Mesodermal cell (in vitro differentiated cells): Measurements from ENCODE around the gene CTDSPL.

Experiments
- H3K27ac ChIP-seq: 2 replicates; pipeline ENCODE4 v1.7.0; 2013; ENCODE audit warnings: mild to moderate bottlenecking, low read depth, low read length, moderate library complexity; ENCODE audit not compliant: severe bottlenecking
- H3K36me3 ChIP-seq: 2 replicates; pipeline ENCODE4 v1.7.1; 2013; ENCODE audit warnings: mild to moderate bottlenecking, low read length, moderate library complexity; ENCODE audit not compliant: control insufficient read depth, insufficient read depth
- H3K4me1 ChIP-seq: one replicate; pipeline ENCODE4 v1.7.1; 2013; ENCODE audit warnings: mild to moderate bottlenecking, low read length; ENCODE audit not compliant: insufficient read depth, control insufficient read depth, poor library complexity, severe bottlenecking
- H3K4me3 ChIP-seq: 2 replicates; pipeline ENCODE4 v1.7.0; 2013; ENCODE audit warnings: low read length, control low read depth, mild to moderate bottlenecking; ENCODE audit not compliant: insufficient read depth, poor library complexity, severe bottlenecking; ENCODE audit errors: extremely low read depth
- H3K9me3 ChIP-seq: 2 replicates; pipeline ENCODE4 v1.7.1; 2013; ENCODE audit warnings: mild to moderate bottlenecking, low read length, moderate library complexity; ENCODE audit not compliant: control insufficient read depth
- WGBS, 2 experiments: methylation state at CpG; one replicate each; pipeline ENCODE4 v1.1.5; 2013; ENCODE audit warnings: missing lambda C conversion rate in 2 of 2; ENCODE audit not compliant: insufficient coverage in 2 of 2; 5-methylcytosine and 5-hydroxymethylcytosine counted together

CTDSPL gene

DNA sequence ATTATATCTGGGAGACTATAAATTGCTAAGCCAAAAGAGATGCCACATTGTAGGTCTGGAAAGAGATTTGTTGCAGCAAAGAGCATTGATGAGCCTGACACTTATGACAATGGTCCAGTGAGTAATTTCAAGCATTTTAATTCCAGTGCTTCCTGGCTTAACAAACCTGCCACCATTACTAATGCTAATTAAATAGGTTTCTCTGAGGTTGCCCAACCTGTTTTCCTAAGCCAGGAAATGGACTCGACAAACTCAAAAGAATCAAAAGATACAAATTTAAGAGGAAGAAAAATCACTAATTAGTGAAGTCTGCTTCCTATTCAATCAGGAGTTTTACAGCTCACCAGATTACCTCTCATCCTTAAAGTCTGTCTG is 36.7 kb upstream of the CTDSPL start:
- WGBS, 2 experiments, result 83% methylated on average over 1 of the region's 1 CpG; no CpG with 5 or more reads in 1 of the 2 experiments
- H3K4me3 ChIP-seq, result no peak overlapping the region
- H3K27ac ChIP-seq, result no peak overlapping the region
- peaks cover 5% of the 10 kb centered on the region for H3K36me3 ChIP-seq
- no peaks in the 10 kb centered on the region for H3K9me3 ChIP-seq
- peaks cover 6% of the 10 kb centered on the region for H3K4me1 ChIP-seq

DNA sequence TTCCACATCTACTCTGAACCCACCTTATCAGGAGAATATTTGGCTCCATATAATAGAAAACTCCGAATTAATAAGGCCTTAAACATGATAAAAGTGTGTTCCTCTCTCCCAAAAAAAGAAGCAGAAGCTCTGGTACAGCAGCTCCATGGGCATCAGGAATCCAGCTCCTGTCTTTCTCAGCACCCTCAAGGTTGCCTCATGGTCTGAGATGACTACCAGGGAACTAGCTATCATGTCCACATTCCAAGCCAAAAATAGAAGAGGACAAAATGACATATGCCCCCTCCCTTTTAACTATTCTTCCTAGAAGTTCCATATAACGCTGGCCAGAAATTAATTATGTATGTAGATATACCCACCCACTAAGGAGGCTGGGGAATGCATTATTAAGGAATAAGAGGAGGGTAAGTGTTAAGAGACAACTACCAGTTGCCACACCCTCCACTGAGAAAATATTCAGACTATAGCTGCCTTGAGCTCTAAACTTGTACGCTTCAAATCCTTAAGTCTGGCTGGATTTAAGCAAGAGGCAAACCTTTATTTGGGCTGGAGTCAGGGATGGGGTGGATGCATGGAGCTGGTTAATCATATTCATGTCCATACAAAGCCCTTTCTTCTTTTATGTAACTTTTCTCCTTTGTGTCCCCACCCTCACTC is 35.8 kb upstream of the CTDSPL start:
- peaks cover 6% of the 10 kb centered on the region for H3K4me1 ChIP-seq
- H3K27ac ChIP-seq, result no peak overlapping the region
- H3K36me3 ChIP-seq, result peaks cover 5% of the 10 kb centered on the region
- no peak overlapping the region for H3K4me3 ChIP-seq
- H3K9me3 ChIP-seq, result no peaks in the 10 kb centered on the region
- no CpG with 5 or more reads among the region's 3 CpGs for WGBS, 2 experiments

DNA sequence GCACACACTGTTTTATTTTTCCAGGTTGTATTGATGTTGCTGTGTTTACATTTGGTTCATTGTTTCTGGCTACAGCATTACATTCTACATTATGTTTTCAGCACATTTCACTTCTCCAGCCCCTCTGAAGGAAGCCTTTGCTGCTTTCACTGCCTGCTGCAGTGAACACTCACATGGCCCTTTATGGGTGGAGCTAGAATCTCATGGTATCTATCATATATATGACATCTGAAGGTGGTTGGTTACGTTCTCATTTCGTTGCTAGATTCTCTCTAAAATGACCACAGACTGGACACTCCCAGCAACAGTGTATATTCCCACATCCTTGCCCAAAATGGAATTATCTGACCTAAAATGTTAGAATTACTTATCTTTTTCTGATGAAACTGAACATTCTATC is 35.2 kb upstream of the CTDSPL start:
- H3K27ac ChIP-seq, result no peak overlapping the region
- H3K9me3 ChIP-seq, result no peaks in the 10 kb centered on the region
- peaks cover 6% of the 10 kb centered on the region for H3K4me1 ChIP-seq
- H3K36me3 ChIP-seq, result peaks cover 5% of the 10 kb centered on the region
- no CpG with 5 or more reads among the region's 2 CpGs for WGBS, 2 experiments
- H3K4me3 ChIP-seq, result no peak overlapping the region

DNA sequence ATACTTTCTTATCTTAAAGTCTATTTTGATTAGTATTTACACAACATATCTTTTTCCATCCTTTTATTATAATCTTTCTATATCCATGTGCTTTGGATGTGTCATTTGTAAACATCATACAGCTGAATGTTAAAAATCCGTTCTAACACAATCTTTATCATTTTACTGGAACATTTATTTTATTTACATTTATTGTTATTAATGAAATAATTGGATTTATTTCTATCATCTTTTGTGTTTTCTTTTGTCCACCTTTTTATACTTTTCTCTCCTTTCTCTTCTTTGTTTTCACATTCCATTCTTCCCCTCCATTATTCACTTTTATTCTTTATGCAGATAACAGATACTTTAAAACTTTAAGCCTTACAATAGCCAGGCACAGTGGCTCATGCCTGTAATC is 34.7 kb upstream of the CTDSPL start:
- Histone ChIP-seq H3K4me1 (peaks cover 6% of the 10 kb centered on the region), H3K27ac (no peak overlapping the region), H3K4me3 (no peak overlapping the region), H3K9me3 (no peaks in the 10 kb centered on the region), H3K36me3 (peaks cover 5% of the 10 kb centered on the region)
- WGBS, 2 experiments, result no CpG with 5 or more reads among the region's 1 CpG

DNA sequence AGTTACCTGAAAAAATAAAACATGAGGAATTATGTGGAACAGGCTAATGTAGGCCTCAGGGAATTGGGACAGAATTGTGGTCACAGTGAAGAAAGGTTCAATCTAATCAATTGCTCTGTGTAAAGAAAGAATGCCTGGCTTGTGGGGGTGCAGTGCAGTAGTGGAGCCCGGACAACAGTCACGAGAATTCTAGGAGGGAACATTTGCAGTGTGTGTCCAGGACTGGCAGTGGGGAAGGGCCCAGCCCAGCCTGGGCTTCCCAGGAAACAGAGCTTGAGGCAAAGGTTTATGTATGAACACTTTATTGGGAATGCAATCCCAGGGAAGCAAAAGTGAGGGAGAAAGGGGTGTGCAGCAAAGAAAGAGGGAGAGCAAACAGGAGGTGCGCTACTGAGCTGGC is 29.2 kb upstream of the CTDSPL start:
- 85 to 91% methylated on average over 3 of the region's 3 CpGs for WGBS, 2 experiments
- no peaks in the 10 kb centered on the region for H3K9me3 ChIP-seq
- no peak overlapping the region for H3K4me3 ChIP-seq
- H3K27ac ChIP-seq, result no peak overlapping the region
- peaks cover 5% of the 10 kb centered on the region for H3K36me3 ChIP-seq
- H3K4me1 ChIP-seq, result no peaks in the 10 kb centered on the region

DNA sequence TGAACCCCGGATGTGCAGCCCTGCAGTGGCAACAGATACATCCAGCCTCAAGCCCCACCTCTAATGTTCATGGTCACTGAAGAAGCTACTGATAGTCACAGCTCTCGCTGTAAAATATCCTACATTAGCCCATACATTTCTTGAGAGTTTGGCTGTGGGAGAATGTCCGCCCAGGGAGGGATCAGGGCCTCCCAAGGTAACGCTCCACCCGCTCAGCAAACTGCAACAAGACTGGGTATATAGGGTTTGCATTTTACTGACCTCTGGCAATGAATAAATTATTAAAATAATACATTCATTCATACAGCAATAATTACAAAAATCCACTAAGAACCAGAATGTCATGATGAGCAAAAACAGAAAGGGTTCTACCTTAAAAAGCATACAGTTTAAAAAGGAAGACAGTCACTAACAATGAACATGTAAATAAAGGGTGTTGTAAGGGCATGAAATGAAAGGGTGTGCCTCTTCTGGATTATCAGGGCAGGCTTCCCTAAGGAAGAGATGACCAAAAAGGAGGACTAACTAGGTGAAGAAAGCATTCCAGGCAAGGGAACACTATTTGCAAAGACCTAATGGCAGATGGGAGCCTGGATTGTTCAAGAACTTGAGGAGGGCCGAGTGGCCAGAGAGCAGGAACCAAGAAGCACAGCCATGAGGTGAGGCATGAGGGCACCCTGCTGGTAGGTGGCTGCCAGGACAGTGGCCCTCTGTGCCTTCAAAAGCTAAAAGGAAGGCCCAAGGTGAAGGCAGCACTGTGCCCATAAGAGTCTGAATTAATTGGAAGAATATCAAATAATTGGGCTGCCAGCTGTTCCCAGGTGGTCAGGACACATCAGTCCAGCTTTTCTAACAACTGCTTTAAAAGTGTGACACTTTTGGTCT is 28.1 kb upstream of the CTDSPL start:
- H3K9me3 ChIP-seq, result no peaks in the 10 kb centered on the region
- H3K36me3 ChIP-seq, result peaks cover 8% of the 10 kb centered on the region
- no peak overlapping the region for H3K4me3 ChIP-seq
- no peak overlapping the region for H3K27ac ChIP-seq
- 89 to 94% methylated on average over 2 to 3 of the region's 6 CpGs for WGBS, 2 experiments
- H3K4me1 ChIP-seq, result no peaks in the 10 kb centered on the region

DNA sequence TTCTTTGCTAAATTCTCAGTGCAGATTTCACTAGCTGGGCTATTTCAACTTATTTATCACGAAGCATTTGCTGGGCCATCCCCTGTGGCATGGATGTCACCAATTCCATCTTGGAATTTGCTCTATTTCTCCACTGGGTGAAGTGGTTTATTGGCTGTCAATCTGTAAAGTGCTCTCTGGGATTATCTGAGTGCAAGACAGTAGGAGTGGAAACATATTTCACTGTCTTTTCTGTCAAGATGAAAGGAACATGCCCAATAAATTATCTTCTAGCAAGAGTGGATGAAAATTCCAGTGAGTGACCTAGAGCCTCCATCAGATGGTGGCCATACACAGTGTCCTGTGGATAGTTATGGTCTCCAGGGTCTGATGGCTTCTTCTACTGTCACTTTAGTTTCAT is 25.1 kb upstream of the CTDSPL start:
- H3K4me3 ChIP-seq, result no peak overlapping the region
- 86% methylated on average over 1 of the region's 1 CpG; no CpG with 5 or more reads in 1 of the 2 experiments for WGBS, 2 experiments
- H3K36me3 ChIP-seq, result peaks cover 6% of the 10 kb centered on the region
- H3K27ac ChIP-seq, result no peak overlapping the region
- no peaks in the 10 kb centered on the region for H3K9me3 ChIP-seq
- no peaks in the 10 kb centered on the region for H3K4me1 ChIP-seq

DNA sequence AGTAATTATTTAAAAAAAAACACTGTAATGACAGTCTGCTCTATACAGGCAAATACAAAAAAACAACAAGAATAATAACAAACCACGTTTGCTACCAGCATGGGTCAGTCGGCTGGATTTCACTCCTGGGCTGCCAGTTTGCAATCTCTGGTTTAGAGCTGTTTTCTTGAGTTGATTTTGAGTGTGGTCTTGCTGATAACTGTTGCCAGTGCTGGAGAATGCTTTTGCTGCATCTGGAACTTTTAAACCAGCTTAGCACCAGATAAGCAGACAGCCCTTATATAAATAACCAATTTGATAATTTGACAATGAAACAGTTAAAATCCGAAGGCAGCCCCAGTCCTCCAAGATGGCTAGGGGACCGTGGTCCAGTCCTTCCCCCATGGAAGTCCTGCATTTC is 14.0 kb upstream of the CTDSPL start:
- Histone ChIP-seq H3K27ac (no peak overlapping the region), H3K4me3 (no peak overlapping the region), H3K4me1 (peaks cover under 1% of the 10 kb centered on the region), H3K36me3 (peaks cover 14% of the 10 kb centered on the region), H3K9me3 (no peaks in the 10 kb centered on the region)
- 68 to 80% methylated on average over 2 to 3 of the region's 4 CpGs for WGBS, 2 experiments

DNA sequence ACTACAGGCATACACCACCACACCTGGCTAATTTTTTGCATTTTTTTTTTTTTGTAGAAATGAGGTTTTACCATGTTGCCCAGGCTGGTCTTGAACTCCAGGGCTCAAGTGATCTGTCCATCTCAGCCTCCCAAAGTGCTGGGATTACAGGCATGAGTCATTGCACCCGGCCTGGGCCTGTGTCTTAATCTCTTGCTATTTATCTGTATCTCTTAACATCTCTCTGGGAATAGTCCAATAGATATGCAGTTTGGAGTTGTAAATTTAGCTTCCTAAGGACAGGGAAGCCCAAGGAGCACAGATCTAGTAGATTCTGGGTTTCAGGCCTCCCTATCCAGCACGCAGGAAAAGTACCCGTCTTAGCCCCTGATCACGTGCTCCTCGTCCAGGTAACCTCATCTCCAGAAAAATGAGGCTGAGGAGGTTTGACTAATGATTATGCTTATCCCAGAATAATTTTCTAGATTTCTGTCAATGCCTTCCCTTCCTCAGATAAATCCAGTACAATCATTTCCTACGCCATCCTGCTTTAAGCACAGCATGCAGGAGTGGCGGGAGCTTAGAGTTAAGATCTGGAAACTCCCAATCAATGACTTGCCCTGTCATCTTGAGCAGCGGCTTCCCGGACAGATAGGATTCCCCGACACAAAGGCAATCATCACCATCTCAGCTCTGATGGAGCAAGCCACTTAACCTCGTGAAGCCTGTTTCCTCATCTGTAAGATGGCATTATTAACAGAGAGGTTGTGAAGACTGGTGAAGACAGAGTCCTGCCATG is 12.3 kb upstream of the CTDSPL start:
- Histone ChIP-seq H3K27ac (peak overlapping the region; percentile 77), H3K9me3 (no peaks in the 10 kb centered on the region), H3K4me3 (no peak overlapping the region), H3K36me3 (peaks cover 14% of the 10 kb centered on the region), H3K4me1 (peaks cover 6% of the 10 kb centered on the region)
- WGBS, 2 experiments, result 78 to 91% methylated on average over 4 to 5 of the region's 11 CpGs

DNA sequence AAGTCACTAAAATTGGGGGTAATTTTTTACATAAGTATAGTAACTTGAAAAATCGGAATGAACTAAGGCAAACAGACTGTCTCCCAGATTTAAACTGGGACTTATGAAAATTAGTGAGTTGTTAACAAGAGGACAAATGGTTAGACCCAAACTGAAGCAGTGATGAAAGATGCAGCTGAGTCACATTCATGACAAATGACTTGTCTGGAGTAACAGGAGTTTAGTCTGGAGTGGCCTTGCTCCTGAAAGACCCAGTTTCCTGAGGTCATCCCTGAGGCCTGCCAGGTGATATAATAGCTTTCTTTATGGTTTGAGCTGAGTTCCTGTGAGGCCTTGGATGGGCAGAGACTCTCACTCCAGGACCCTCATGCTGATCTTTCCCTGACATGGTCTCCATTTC is 9.6 kb upstream of the CTDSPL start:
- Histone ChIP-seq H3K4me3 (no peak overlapping the region), H3K27ac (no peak overlapping the region), H3K4me1 (peaks cover 6% of the 10 kb centered on the region), H3K9me3 (no peaks in the 10 kb centered on the region), H3K36me3 (peaks cover 12% of the 10 kb centered on the region)
- WGBS, 2 experiments, result 100% methylated on average over 1 of the region's 1 CpG
